22Rv1 (cell line): ENCODE data around the gene GPC1.

Experiments
- ZFX ChIP-seq: fragments of 450-650 bp; IDR thresholded peaks from 2 replicates; pipeline ENCODE4 v1.6.1; 2017; ENCODE audit warnings: antibody characterized with exemption, borderline replicate concordance
- TF ChIP-seq, protein P1 (sequence below): fragments of 450-650 bp; IDR thresholded peaks from 2 replicates; pipeline ENCODE4 v1.5.1; 2017; ENCODE audit warnings: mild to moderate bottlenecking

- TF ChIP-seq, protein P1, sequence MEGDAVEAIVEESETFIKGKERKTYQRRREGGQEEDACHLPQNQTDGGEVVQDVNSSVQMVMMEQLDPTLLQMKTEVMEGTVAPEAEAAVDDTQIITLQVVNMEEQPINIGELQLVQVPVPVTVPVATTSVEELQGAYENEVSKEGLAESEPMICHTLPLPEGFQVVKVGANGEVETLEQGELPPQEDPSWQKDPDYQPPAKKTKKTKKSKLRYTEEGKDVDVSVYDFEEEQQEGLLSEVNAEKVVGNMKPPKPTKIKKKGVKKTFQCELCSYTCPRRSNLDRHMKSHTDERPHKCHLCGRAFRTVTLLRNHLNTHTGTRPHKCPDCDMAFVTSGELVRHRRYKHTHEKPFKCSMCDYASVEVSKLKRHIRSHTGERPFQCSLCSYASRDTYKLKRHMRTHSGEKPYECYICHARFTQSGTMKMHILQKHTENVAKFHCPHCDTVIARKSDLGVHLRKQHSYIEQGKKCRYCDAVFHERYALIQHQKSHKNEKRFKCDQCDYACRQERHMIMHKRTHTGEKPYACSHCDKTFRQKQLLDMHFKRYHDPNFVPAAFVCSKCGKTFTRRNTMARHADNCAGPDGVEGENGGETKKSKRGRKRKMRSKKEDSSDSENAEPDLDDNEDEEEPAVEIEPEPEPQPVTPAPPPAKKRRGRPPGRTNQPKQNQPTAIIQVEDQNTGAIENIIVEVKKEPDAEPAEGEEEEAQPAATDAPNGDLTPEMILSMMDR = no peak
- TF ChIP-seq ZFX = no peak
Measured at GRCh38 chr2:240440704-240441320, 5.3 kb downstream of the GPC1 start.
